GM19025 (cell line): Measurements from ENCODE around the gene PAX5.

Source experiments
- ATAC-seq: cut with Tn5 transposase; IDR thresholded peaks from one replicate; pipeline ENCODE4 v1.9.1; 2021; ENCODE audit warnings: mild to moderate bottlenecking, low read depth, moderate library complexity; ENCODE audit not compliant: unreplicated experiment

The PAX5 gene

GRCh38 chr9:37037503-37038301 is 3.6 kb upstream of the PAX5 start:
- no peak for ATAC-seq

- ATAC-seq, result peak; percentile 26
These were observed 2.9 kb upstream of the PAX5 start for GRCh38 chr9:37036776-37037502.

- ATAC-seq, result no peak
These were observed 2.3 kb upstream of the PAX5 start for GRCh38 chr9:37036371-37036775.

GRCh38 chr9:37035648-37036370 is 1.7 kb upstream of the PAX5 start:
- ATAC-seq, result no peak

GRCh38 chr9:37034938-37035647 is 1.0 kb upstream of the PAX5 start:
- no peak for ATAC-seq

- ATAC-seq, result no peak
These were observed 353 bp upstream of the PAX5 start for GRCh38 chr9:37034305-37034937.

- ATAC-seq, result no peak
These were observed 927 bp downstream of the PAX5 start for GRCh38 chr9:37033141-37033540.

- ATAC-seq, result no peak
These were observed 1.4 kb downstream of the PAX5 start for GRCh38 chr9:37032713-37033112.

- no peak for ATAC-seq
These were observed 2.2 kb downstream of the PAX5 start for GRCh38 chr9:37031902-37032301.

- ATAC-seq, result no peak
These were observed 3.0 kb downstream of the PAX5 start for GRCh38 chr9:37031081-37031480.

GRCh38 chr9:37030611-37030939 is 3.5 kb downstream of the PAX5 start:
- no peak for ATAC-seq

- no peak for ATAC-seq
These were observed 4.1 kb downstream of the PAX5 start for GRCh38 chr9:37029776-37030610.

- no peak for ATAC-seq
These were observed 4.7 kb downstream of the PAX5 start for GRCh38 chr9:37029304-37029775.

GRCh38 chr9:37028420-37029031 is 5.5 kb downstream of the PAX5 start:
- ATAC-seq, result no peak

- peak; percentile 83 for ATAC-seq
These were observed 6.3 kb downstream of the PAX5 start for GRCh38 chr9:37027582-37028419.

GRCh38 chr9:37026931-37027581 is 7.0 kb downstream of the PAX5 start:
- ATAC-seq, result no peak

- ATAC-seq, result no peak
These were observed 7.7 kb downstream of the PAX5 start for GRCh38 chr9:37026113-37026930.
